Brain microvascular endothelial cell (primary cell): Measurements from ENCODE around the gene TMEM178A.
"Not testable (repeated sequence)": the region's sequence is repeated elsewhere in the genome, so short reads cannot be mapped to it uniquely, and the experiment has no call there.

ENCODE experiments used
- DNase-seq: peaks from one replicate; pipeline ENCODE4 v3.0.0-alpha.2; 2020
- H3K27ac ChIP-seq: fragments of 250-450 bp; sonication (Bioruptor Pico); 2 replicates; pipeline ENCODE4 v1.5.1; 2020; ENCODE audit warnings: mild to moderate bottlenecking, moderate library complexity
- H3K27me3 ChIP-seq: fragments of 250-450 bp; sonication (Bioruptor Pico); replicated peaks from 2 replicates; pipeline ENCODE4 v1.5.1; 2020; ENCODE audit warnings: mild to moderate bottlenecking
- H3K36me3 ChIP-seq: fragments of 250-450 bp; sonication (Bioruptor Pico); replicated peaks from 2 replicates; pipeline ENCODE4 v1.5.1; 2020; ENCODE audit warnings: mild to moderate bottlenecking
- H3K4me3 ChIP-seq: 2 replicates; pipeline ENCODE4 v1.5.1; 2011; ENCODE audit warnings: low read depth, mild to moderate bottlenecking, control low read depth, low read length, moderate library complexity
- in situ Hi-C: cut with HindIII; loops from 2 replicates; pipeline ENCODE4 v1.10.0; 2017; ENCODE audit warnings: low sequenced_read_pairs, low pct_ligation_motif_present
- TF ChIP-seq, protein P1 (sequence below): IDR thresholded peaks from 2 replicates; pipeline ENCODE4 v1.5.1; 2011; ENCODE audit warnings: low read depth, mild to moderate bottlenecking, moderate library complexity, low read length, control low read depth, inconsistent platforms; ENCODE audit errors: missing control alignments

The TMEM178A gene

DNA sequence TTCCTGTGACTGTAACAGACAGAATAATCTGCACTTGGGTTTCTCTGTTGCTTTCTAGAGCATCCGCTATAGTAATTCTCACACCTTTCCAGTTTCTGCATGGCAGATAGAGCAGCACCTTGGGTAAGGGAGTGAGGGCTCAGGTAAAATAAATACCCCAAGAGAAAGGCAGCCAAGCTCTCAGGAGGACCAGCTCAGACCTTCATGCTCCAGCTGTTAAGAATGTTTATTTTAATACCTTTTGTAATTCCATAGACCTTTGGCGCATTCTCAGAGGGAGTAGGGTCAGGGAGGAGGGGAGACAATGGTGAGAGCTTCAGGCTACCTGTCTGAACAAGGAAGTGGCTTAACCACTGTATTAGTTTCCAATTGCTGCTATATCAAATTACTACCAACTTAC is 16.2 kb upstream of the TMEM178A start:
- Histone ChIP-seq H3K4me3 (no peak overlapping the region), H3K36me3 (no peaks in the 10 kb centered on the region), H3K27ac (no peak overlapping the region), H3K27me3 (no peaks in the 10 kb centered on the region)
- no peak for DNase-seq
- TF ChIP-seq, protein P1, sequence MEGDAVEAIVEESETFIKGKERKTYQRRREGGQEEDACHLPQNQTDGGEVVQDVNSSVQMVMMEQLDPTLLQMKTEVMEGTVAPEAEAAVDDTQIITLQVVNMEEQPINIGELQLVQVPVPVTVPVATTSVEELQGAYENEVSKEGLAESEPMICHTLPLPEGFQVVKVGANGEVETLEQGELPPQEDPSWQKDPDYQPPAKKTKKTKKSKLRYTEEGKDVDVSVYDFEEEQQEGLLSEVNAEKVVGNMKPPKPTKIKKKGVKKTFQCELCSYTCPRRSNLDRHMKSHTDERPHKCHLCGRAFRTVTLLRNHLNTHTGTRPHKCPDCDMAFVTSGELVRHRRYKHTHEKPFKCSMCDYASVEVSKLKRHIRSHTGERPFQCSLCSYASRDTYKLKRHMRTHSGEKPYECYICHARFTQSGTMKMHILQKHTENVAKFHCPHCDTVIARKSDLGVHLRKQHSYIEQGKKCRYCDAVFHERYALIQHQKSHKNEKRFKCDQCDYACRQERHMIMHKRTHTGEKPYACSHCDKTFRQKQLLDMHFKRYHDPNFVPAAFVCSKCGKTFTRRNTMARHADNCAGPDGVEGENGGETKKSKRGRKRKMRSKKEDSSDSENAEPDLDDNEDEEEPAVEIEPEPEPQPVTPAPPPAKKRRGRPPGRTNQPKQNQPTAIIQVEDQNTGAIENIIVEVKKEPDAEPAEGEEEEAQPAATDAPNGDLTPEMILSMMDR = no peak
- in situ Hi-C loops = no loop called here

DNA sequence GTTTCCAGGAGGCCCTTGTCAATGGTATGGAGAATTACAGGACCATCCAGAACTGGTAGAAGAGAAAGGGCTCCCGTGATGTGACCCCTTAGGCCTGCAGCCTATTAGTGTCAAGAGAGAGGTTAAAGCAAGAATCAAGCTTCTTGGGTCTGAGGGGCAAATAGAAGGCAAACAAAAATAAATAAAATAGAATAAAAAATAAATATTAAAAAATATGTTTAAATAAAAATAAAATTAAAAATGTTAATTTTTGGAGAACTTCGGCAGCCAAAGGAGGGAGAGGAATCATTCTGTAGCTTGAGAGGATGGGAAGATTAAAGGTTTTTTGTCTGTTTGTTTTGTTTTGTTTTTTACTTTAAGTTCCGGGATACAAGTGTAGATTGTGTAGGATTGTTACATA is 15.2 kb upstream of the TMEM178A start:
- Histone ChIP-seq H3K27ac (no peak overlapping the region), H3K27me3 (no peaks in the 10 kb centered on the region), H3K4me3 (no peak overlapping the region), H3K36me3 (no peaks in the 10 kb centered on the region)
- in situ Hi-C loops = no loop called here
- TF ChIP-seq, protein P1 = no peak
- DNase-seq = no peak

DNA sequence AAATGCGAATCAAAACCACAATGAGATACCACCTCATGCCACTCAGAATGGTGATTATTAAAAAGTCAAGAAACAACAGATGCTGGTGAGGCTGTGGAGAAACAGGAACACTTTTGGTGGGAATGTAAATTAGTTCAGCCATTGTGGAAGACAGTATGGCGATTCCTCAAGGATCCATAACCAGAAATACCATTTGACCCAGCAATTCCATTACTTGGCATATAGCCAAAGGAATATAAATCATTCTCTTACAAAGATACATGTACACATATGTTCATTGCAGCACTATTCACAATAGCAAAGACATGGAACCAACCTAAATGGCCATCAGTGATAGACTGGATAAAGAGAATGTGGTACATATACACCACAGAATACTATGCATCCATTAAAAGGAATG is 9.5 kb upstream of the TMEM178A start:
- H3K27ac ChIP-seq, H3K4me3 ChIP-seq, H3K36me3 ChIP-seq, H3K27me3 ChIP-seq, DNase-seq, in situ Hi-C loops: not testable (repeated sequence)

DNA sequence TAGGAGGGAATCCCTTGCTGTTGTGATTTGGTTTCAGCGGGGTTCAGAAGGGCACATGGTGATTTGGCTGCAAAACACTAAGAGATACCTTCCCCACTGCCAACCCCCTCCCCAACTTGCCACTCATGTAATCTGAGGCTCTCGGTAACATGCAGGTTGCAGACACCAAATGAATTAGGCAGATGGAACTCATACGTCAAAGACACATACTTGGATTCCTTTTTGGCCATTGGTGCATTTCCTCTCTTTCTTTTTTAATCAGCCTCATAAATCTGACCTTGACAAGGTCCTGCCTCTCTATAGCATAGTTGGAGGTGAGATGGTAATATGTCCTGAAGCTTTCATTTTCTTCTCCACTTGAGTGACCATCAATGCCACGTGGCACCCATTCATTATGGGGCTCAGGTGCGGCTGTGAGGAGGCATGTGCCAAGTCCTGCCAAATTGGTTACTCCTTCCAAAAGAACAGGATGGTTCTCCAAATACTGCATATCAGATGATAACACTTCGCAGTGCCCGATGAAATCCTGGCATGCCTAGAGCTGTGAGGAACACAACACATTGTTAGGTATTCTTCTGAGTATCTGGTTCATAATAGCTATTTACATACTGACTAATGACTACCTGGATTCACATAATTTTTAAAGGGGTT is 8.3 kb upstream of the TMEM178A start:
- Histone ChIP-seq H3K27ac (no peak overlapping the region), H3K36me3 (no peaks in the 10 kb centered on the region), H3K27me3 (no peaks in the 10 kb centered on the region), H3K4me3 (no peak overlapping the region)
- DNase-seq = no peak
- TF ChIP-seq, protein P1 = no peak
- in situ Hi-C loops = no loop called here

DNA sequence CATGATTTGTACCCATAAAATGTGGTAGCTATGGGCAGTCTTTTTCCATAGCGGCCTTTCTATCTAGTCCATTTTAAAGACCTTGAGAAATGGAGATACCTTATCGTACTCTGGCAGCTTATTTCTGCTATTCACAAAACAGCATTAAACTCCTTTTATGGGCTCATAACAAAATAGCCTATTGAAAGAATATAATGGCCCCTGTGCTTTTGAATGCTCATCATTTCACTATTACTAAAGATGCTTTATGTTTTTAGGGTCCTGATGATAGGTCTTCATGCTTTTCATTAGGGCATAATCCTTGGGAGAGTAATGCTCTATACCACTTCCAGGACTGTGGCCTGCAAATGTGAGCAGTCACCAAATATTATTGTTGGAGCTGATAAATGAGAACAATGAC is 7.3 kb upstream of the TMEM178A start:
- Histone ChIP-seq H3K27me3 (no peaks in the 10 kb centered on the region), H3K36me3 (no peaks in the 10 kb centered on the region), H3K27ac (no peak overlapping the region), H3K4me3 (no peak overlapping the region)
- no peak for DNase-seq
- TF ChIP-seq, protein P1 = no peak
- in situ Hi-C loops = no loop called here

DNA sequence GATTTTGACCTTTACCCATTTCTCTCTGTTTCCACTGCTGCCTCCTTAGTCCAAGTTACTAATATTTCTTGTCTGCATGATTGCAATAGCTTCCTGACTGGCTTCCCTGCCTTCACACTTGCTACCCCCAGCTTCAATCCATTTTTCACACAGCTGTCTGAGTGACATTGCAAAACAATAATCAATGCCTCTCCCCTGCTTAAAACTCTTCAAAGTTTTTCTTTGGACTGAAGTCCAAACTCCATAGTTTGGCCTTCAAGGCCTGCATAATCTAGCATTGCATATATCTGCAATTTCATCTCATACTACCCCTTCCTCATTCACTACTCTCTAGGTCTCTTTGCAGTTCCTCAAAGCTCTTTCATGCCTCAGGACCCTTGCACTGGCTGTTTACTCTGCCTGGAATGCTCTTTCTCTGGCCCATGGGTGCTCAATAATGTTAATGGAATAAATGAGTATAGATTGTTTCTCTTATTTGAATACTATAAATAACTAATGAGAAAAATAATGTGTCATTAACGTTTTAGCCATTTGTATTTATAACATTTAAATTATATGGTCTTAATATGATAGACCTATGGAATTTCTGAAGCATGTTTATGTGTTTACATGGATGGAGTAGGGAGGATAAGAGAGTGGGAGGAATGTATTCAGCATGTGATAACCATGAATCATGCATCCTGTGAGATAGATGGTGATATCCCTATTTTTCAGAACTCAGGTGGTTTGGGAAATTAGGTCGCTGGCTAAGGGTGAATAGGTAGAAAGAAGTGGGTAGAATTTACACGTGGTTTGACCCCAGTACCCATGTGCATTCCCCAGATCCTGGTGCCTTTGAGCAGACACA is 5.7 kb upstream of the TMEM178A start:
- TF ChIP-seq, protein P1 = no peak
- Histone ChIP-seq H3K27ac (no peak overlapping the region), H3K27me3 (no peaks in the 10 kb centered on the region), H3K4me3 (no peak overlapping the region), H3K36me3 (no peaks in the 10 kb centered on the region)
- in situ Hi-C loops = no loop called here
- DNase-seq = no peak
